B cell (primary cell): ENCODE data around the gene CFAP65. TPM values are rescaled to one million over a fixed set of nuclear protein-coding genes. Genes with fewer than 3 reads are reported as not detected.

ENCODE experiments used
- ATAC-seq: fragments of 200-7000 bp; cut with Tn5 transposase; one replicate; pipeline ENCODE4 v1.10.0; 2021; ENCODE audit warnings: low read depth, mild to moderate bottlenecking, moderate number of reproducible peaks, moderate library complexity
- CTCF ChIA-PET: fragments of 350-600 bp; sonication (Branson Sonifier 250); formaldehyde crosslinking; loops from one replicate; lab custom pipeline; 2021; ENCODE audit warnings: antibody characterized with exemption, inconsistent platforms; lab: Charles Lee
- POLR2A ChIA-PET: fragments of 350-600 bp; sonication (Branson Sonifier 250); formaldehyde crosslinking; loops from one replicate; lab custom pipeline; 2021; ENCODE audit warnings: antibody characterized with exemption; lab: Charles Lee
- DNase-seq: peaks from one replicate; pipeline ENCODE4 v3.0.0; 2013
- H2AFZ ChIP-seq: 2 replicates; pipeline ENCODE4 v1.6.1; 2012; ENCODE audit warnings: mild to moderate bottlenecking, low read depth, low read length; ENCODE audit not compliant: insufficient read depth, poor library complexity, severe bottlenecking
- H3K27ac ChIP-seq, 2 donors: 1 replicate in 1 of 2; 2 replicates in 1 of 2; pipeline ENCODE4 v1.5.1; 2012 to 2013; ENCODE audit warnings: low read length in 2 of 2, mild to moderate bottlenecking in 2 of 2, moderate library complexity in 1 of 2
- H3K27me3 ChIP-seq, 4 experiments: fragments of 200-600 bp in 1 of 4; sonication (generic) in 1 of 4; replicated peaks in 1 of 4; 1 replicate in 2 of 4; 2 replicates in 2 of 4; pipeline versions ENCODE4 v1.6.1 to v1.7.0; 2013 to 2016; ENCODE audit warnings: low read length in 3 of 4, mild to moderate bottlenecking in 2 of 4, mixed read lengths in 1 of 4, moderate library complexity in 1 of 4; ENCODE audit not compliant: insufficient read depth in 4 of 4, control insufficient read depth in 3 of 4; ENCODE audit errors: control extremely low read depth in 1 of 4
- H3K36me3 ChIP-seq, 2 experiments: replicated peaks in 1 of 2; 1 replicate in 1 of 2; 2 replicates in 1 of 2; pipeline versions ENCODE4 v1.6.1 to v1.7.1; 2013; ENCODE audit warnings: low read length in 1 of 2; ENCODE audit not compliant: insufficient read depth in 2 of 2, control insufficient read depth in 1 of 2; ENCODE audit errors: control extremely low read depth in 1 of 2, extremely low read depth in 1 of 2
- H3K4me1 ChIP-seq, 2 donors: fragments of 200-600 bp in 1 of 2; sonication (generic) in 1 of 2; 1 replicate in 1 of 2; 2 replicates in 1 of 2; pipeline versions ENCODE4 v1.5.1 to v1.6.1; 2013 to 2017; ENCODE audit warnings: low read length in 2 of 2; ENCODE audit not compliant: control insufficient read depth in 2 of 2, insufficient read depth in 2 of 2
- H3K4me2 ChIP-seq: replicated peaks from 2 replicates; pipeline ENCODE3; 2012; ENCODE audit warnings: mild to moderate bottlenecking, low read depth, low read length; ENCODE audit not compliant: poor library complexity, severe bottlenecking
- H3K4me3 ChIP-seq, 5 experiments: fragments of 200-600 bp in 1 of 5; sonication (generic) in 1 of 5; 1 replicate in 3 of 5; 2 replicates in 2 of 5; pipeline versions ENCODE4 v1.5.1 to v1.7.0; 2011 to 2016; ENCODE audit warnings: low read length in 4 of 5, mild to moderate bottlenecking in 4 of 5, low read depth in 2 of 5, control low read depth in 1 of 5, moderate library complexity in 1 of 5; ENCODE audit not compliant: insufficient read depth in 1 of 5; ENCODE audit errors: control extremely low read depth in 1 of 5, extremely low read depth in 1 of 5
- H3K79me2 ChIP-seq: fragments of 200-600 bp; sonication (generic); one replicate; pipeline ENCODE4 v1.6.0; 2016; ENCODE audit warnings: low read length; ENCODE audit not compliant: control insufficient read depth, insufficient read depth
- H3K9ac ChIP-seq: fragments of 200-600 bp; sonication (generic); 2 replicates; pipeline ENCODE4 v1.6.1; 2017; ENCODE audit warnings: mild to moderate bottlenecking, low read length, moderate library complexity
- H3K9me3 ChIP-seq, 3 donors: one replicate each; pipeline versions ENCODE4 v1.6.1 to v1.7.1; 2013; ENCODE audit warnings: low read length in 2 of 3; ENCODE audit not compliant: control insufficient read depth in 2 of 3, insufficient read depth in 1 of 3; ENCODE audit errors: control extremely low read depth in 1 of 3
- H4K20me1 ChIP-seq: 2 replicates; pipeline ENCODE4 v1.6.0; 2012; ENCODE audit warnings: mild to moderate bottlenecking, low read length; ENCODE audit not compliant: insufficient read depth, control insufficient read depth, poor library complexity, severe bottlenecking
- H3K27ac Mint-ChIP-seq: one replicate; pipeline ENCODE4 v1.8.0; 2021; ENCODE audit warnings: mixed read lengths
- H3K27me3 Mint-ChIP-seq: one replicate; pipeline ENCODE4 v1.8.0; 2021; ENCODE audit warnings: mixed read lengths
- H3K4me1 Mint-ChIP-seq: one replicate; pipeline ENCODE4 v1.8.0; 2021; ENCODE audit warnings: mixed read lengths
- H3K4me3 Mint-ChIP-seq: one replicate; pipeline ENCODE4 v1.8.0; 2021; ENCODE audit warnings: mixed read lengths
- H3K9me3 Mint-ChIP-seq: one replicate; pipeline ENCODE4 v1.8.0; 2022; ENCODE audit warnings: mixed read lengths; ENCODE audit not compliant: insufficient read depth
- CTCF ChIP-seq: fragments of 200-600 bp; IDR thresholded peaks from one replicate; pipeline ENCODE4 v1.8.0; 2022; ENCODE audit warnings: antibody characterized with exemption, mild to moderate bottlenecking
- EZH2 ChIP-seq: IDR thresholded peaks from 2 replicates; pipeline ENCODE4 v1.6.1; 2012; ENCODE audit warnings: borderline replicate concordance, low read depth, mild to moderate bottlenecking, moderate library complexity, low read length; ENCODE audit not compliant: insufficient read depth, poor library complexity, severe bottlenecking
- WGBS: methylation state at CpG from one replicate; pipeline ENCODE4 v1.1.5; 2013; ENCODE audit warnings: missing lambda C conversion rate; ENCODE audit not compliant: insufficient coverage; 5-methylcytosine and 5-hydroxymethylcytosine counted together
- intact Hi-C: fragments of 100-400 bp; cut with micrococcal nuclease; formaldehyde crosslinking; loops from one replicate; pipeline ENCODE4 v1.10.0; 2022
- polyA plus RNA-seq: library from polyadenylated mRNA; depleted of rRNA; stranded (reverse); fragments of >200 nt; gene quantifications from 2 replicates; pipeline ENCODE4 v1.2.3, GENCODE V29; 2012
- total RNA-seq, 2 donors: library from RNA; stranded (reverse); fragments of 120-200 nt in 1 of 2; gene quantifications; 1 replicate in 1 of 2; 2 replicates in 1 of 2; pipeline versions ENCODE4 v1.2.3 to v1.2.4, GENCODE V29; 2013 to 2022

CFAP65 gene
- total and polyA plus RNA-seq, 2 donors (not counting 1 experiment from before 2014, with no cell fraction given), result not detected

DNA sequence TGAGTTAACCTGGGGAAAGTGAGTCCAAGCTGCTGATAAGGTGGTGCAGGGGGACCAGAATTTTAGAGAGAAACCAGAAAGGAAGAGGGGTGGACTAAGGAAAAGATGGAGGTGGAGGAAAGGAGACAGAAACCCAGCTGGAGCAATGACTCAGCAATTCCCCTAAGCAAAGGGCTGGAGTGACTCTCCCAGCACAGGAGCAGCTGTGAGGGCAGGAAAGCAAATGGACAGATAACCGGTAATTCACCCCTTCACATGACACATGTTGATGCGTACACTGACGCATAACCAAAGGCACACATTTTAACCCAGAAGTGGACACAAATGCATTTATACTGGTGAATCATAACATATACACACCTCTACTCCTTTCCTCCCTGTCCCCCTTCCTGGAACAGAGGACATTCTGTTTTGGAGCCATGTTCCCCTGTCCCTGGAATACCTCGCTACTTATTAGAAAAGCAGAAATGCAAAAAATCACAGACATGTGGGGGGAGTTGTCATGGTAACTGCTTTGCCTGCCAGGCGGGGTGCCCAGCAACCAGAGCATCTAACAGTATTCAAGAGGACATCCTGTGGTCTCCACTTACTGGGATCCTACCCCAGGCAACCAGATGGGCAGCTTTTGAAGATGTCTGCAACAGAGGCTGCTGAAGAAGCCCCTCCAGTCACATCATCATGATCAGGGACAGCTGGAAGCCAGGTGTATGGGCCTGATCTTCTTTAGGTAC lies 77.1 kb downstream of the CFAP65 start:
- no peaks in the 10 kb centered on the region for H4K20me1 ChIP-seq
- H3K4me1 Mint-ChIP-seq, result peaks cover 15% of the 10 kb centered on the region
- CTCF ChIA-PET, result interaction anchor here (0.5 to 3.2 kb wide), 5 partner anchors 11 to 192 kb away, joined by 3 to 16 read pairs (median 4); no protein-coding TSS in a partner anchor
- H3K27me3 ChIP-seq, result peaks cover 0 to 58% (median 47%) of the 10 kb centered on the region in 4 experiments
- H3K27ac ChIP-seq, result no peak overlapping the region
- WGBS, result 61% methylated on average over 4 of the region's 5 CpGs
- H3K4me1 ChIP-seq, result peaks cover 21 to 34% of the 10 kb centered on the region in 2 donors
- H2AFZ ChIP-seq, result no peak overlapping the region
- no peak overlapping the region for H3K4me3 ChIP-seq
- no peak for ATAC-seq
- no peak overlapping the region for H3K4me2 ChIP-seq
- no peaks in the 10 kb centered on the region for H3K9me3 Mint-ChIP-seq
- no peak overlapping the region for H3K9ac ChIP-seq
- H3K79me2 ChIP-seq, result no peaks in the 10 kb centered on the region
- peaks cover 0 to 33% (median 3%) of the 10 kb centered on the region in 3 donors for H3K9me3 ChIP-seq
- H3K4me3 Mint-ChIP-seq, result no peak overlapping the region
- peaks cover 55% of the 10 kb centered on the region for H3K27me3 Mint-ChIP-seq
- POLR2A ChIA-PET, result no interaction called here
- H3K36me3 ChIP-seq, result no peaks in the 10 kb centered on the region
- no peak for TF ChIP-seq EZH2
- TF ChIP-seq CTCF, result no peak
- no peak for DNase-seq
- intact Hi-C loops, result no loop called here
- no peak overlapping the region for H3K27ac Mint-ChIP-seq

DNA sequence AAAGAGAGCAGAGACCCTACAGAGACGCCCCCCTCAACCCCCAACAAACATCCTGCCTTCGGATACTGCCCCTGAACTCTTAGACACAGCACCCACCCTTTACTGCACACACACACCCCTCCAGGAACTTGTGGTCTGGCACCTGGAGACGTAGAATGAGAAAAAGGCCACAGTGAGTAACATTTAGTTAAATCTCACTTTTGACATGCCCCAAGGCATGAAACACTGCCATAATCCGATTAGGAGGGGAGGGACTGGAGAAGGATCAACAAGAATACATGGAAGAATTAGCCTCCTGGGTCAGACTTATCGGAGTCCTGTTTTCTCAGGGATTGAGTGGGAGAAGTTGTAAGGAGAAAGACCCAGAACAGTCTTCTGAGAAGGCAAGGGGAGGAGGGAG lies 77.7 kb downstream of the CFAP65 start:
- no peak overlapping the region for H3K4me3 Mint-ChIP-seq
- no peak overlapping the region for H3K4me2 ChIP-seq
- intact Hi-C loops, result no loop called here
- POLR2A ChIA-PET, result no interaction called here
- H3K4me1 Mint-ChIP-seq, result peaks cover 19% of the 10 kb centered on the region
- CTCF ChIA-PET, result interaction anchor here (0.5 to 3.2 kb wide), 3 partner anchors 17 to 192 kb away, joined by 3 to 16 read pairs (median 12); no protein-coding TSS in a partner anchor
- no peaks in the 10 kb centered on the region for H3K9me3 Mint-ChIP-seq
- peaks cover 24 to 39% of the 10 kb centered on the region in 2 donors for H3K4me1 ChIP-seq
- no peak overlapping the region for H3K27ac ChIP-seq
- TF ChIP-seq EZH2, result no peak
- no peak for TF ChIP-seq CTCF
- H3K27me3 ChIP-seq, result peaks cover 0 to 64% (median 47%) of the 10 kb centered on the region in 4 experiments
- no peak overlapping the region for H3K27ac Mint-ChIP-seq
- WGBS, result 52% methylated on average over 2 of the region's 5 CpGs
- DNase-seq (no peak), ATAC-seq (no peak)
- peaks cover 55% of the 10 kb centered on the region for H3K27me3 Mint-ChIP-seq
- no peaks in the 10 kb centered on the region for H3K79me2 ChIP-seq
- no peak overlapping the region for H3K4me3 ChIP-seq
- no peak overlapping the region for H3K9ac ChIP-seq
- H3K36me3 ChIP-seq, result no peaks in the 10 kb centered on the region
- no peak overlapping the region for H2AFZ ChIP-seq
- H3K9me3 ChIP-seq, result peaks cover 0 to 36% (median 3%) of the 10 kb centered on the region in 3 donors
- H4K20me1 ChIP-seq, result no peaks in the 10 kb centered on the region
